SK-N-SH (cell line): ENCODE results near the gene TSC1. TPM values are rescaled to one million over a fixed set of nuclear protein-coding genes. Genes with fewer than 3 reads are reported as not detected.

Experiments used
- CTCF ChIA-PET: fragments of 300-600, 350-600 bp; formaldehyde crosslinking; extraction: SDS; loops from one replicate; lab custom pipeline; 2021; lab: Yijun Ruan, JAX
- POLR2A ChIA-PET: fragments of 350-600 bp; sonication (Branson Sonifier 250); formaldehyde crosslinking; extraction: SDS; loops from one replicate; lab custom pipeline; 2020; ENCODE audit warnings: antibody characterized with exemption, inconsistent platforms; lab: Yijun Ruan, JAX
- DNase-seq: peaks from one replicate; pipeline ENCODE4 v3.0.0; 2012
- H2AFZ ChIP-seq: fragments of 200-600 bp; sonication (generic); 2 replicates; pipeline ENCODE4 v1.8.1; 2016; ENCODE audit warnings: antibody characterized with exemption, mild to moderate bottlenecking, low read depth
- H3F3A ChIP-seq: fragments of 200-600 bp; sonication (generic); replicated peaks from 2 replicates; pipeline ENCODE3; 2016; ENCODE audit warnings: antibody characterized with exemption, mild to moderate bottlenecking; ENCODE audit not compliant: insufficient read depth
- H3K27ac ChIP-seq, 2 experiments: fragments of 200-500 bp in 1 of 2; fragments of 200-600 bp in 1 of 2; sonication (Bioruptor generic) in 1 of 2; sonication (generic), shearing (Covaris generic) in 1 of 2; 2 replicates each; pipeline versions ENCODE4 v1.5.1 to v1.6.1; 2014 to 2016; ENCODE audit warnings: low read depth in 2 of 2, inconsistent platforms in 1 of 2, low read length in 1 of 2, mild to moderate bottlenecking in 1 of 2, mixed read lengths in 1 of 2
- H3K27me3 ChIP-seq: fragments of 200-600 bp; sonication (generic), shearing (Covaris generic); 2 replicates; pipeline ENCODE4 v1.6.1; 2016; ENCODE audit warnings: mixed run types; ENCODE audit not compliant: insufficient read depth
- H3K36me3 ChIP-seq, 2 experiments: fragments of 200-500 bp in 1 of 2; fragments of 200-600 bp in 1 of 2; sonication (Bioruptor generic) in 1 of 2; sonication (generic) in 1 of 2; replicated peaks in 1 of 2; 2 replicates each; pipeline versions ENCODE3 to v1.5.1; 2014 to 2016; ENCODE audit warnings: low read length in 1 of 2, mild to moderate bottlenecking in 1 of 2; ENCODE audit not compliant: insufficient read depth in 2 of 2, control insufficient read depth in 1 of 2
- H3K4me1 ChIP-seq, 2 experiments: fragments of 200-500 bp in 1 of 2; fragments of 200-600 bp in 1 of 2; sonication (Bioruptor generic) in 1 of 2; sonication (generic), shearing (Covaris generic) in 1 of 2; 2 replicates each; pipeline versions ENCODE4 v1.5.1 to v1.6.1; 2014 to 2016; ENCODE audit warnings: low read depth in 1 of 2, low read length in 1 of 2, mixed run types in 1 of 2; ENCODE audit not compliant: insufficient read depth in 2 of 2, control insufficient read depth in 1 of 2
- H3K4me2 ChIP-seq: fragments of 200-600 bp; sonication (generic), shearing (Covaris generic); 2 replicates; pipeline ENCODE4 v1.6.1; 2017; ENCODE audit warnings: mixed run types
- H3K4me3 ChIP-seq, 2 experiments: fragments of 200-500 bp in 1 of 2; fragments of 200-600 bp in 1 of 2; sonication (Bioruptor generic) in 1 of 2; sonication (generic), shearing (Covaris generic) in 1 of 2; 2 replicates each; pipeline versions ENCODE4 v1.5.1 to v1.8.1; 2014 to 2016; ENCODE audit warnings: low read depth in 2 of 2, inconsistent platforms in 1 of 2, low read length in 1 of 2, mild to moderate bottlenecking in 1 of 2, mixed read lengths in 1 of 2, moderate library complexity in 1 of 2
- H3K79me2 ChIP-seq: fragments of 200-600 bp; sonication (generic); 2 replicates; pipeline ENCODE4 v1.8.1; 2017; ENCODE audit warnings: mild to moderate bottlenecking; ENCODE audit not compliant: insufficient read depth
- H3K9ac ChIP-seq: fragments of 200-600 bp; sonication (generic); 2 replicates; pipeline ENCODE4 v1.6.1; 2017; ENCODE audit warnings: mixed run types
- H3K9me2 ChIP-seq: fragments of 200-600 bp; sonication (generic); 2 replicates; pipeline ENCODE4 v1.6.1; 2017; ENCODE audit warnings: mixed run types
- H3K9me3 ChIP-seq: fragments of 200-600 bp; sonication (generic); 2 replicates; pipeline ENCODE4 v1.6.1; 2017; ENCODE audit warnings: mixed run types, mild to moderate bottlenecking, moderate library complexity
- H4K20me1 ChIP-seq: fragments of 200-600 bp; sonication (generic); 2 replicates; pipeline ENCODE4 v1.6.1; 2017; ENCODE audit warnings: mild to moderate bottlenecking, mixed run types; ENCODE audit not compliant: insufficient read depth
- CHD2 ChIP-seq: fragments of 150-350 bp; IDR thresholded peaks from 2 replicates; pipeline ENCODE4 v1.6.1; 2018; ENCODE audit warnings: low read length; ENCODE audit not compliant: partially characterized antibody
- CTCF ChIP-seq: fragments of 200-600 bp; sonication (generic); IDR thresholded peaks from 2 replicates; pipeline ENCODE4 v1.6.1; 2017; ENCODE audit warnings: antibody characterized with exemption, mild to moderate bottlenecking, moderate library complexity
- MAX ChIP-seq: IDR thresholded peaks from 2 replicates; pipeline ENCODE4 v1.4.0; 2012; ENCODE audit warnings: low read depth
- MEF2A ChIP-seq: IDR thresholded peaks from 2 replicates; pipeline ENCODE4 v1.4.0; 2012; ENCODE audit warnings: low read depth, borderline replicate concordance
- MXI1 ChIP-seq: IDR thresholded peaks from 2 replicates; pipeline ENCODE4 v1.6.1; 2012; ENCODE audit warnings: mild to moderate bottlenecking, low read depth, low read length, improper control_type of control experiment
- NRF1 ChIP-seq: IDR thresholded peaks from 2 replicates; pipeline ENCODE4 v1.6.1; 2012; ENCODE audit warnings: low read depth, mild to moderate bottlenecking, low read length
- RCOR1 ChIP-seq: fragments of 150-350 bp; IDR thresholded peaks from 2 replicates; pipeline ENCODE4 v1.6.1; 2017; ENCODE audit warnings: antibody characterized with exemption, low read length
- REST ChIP-seq: IDR thresholded peaks from 2 replicates; pipeline ENCODE4 v1.6.1; 2012; ENCODE audit warnings: mild to moderate bottlenecking, low read depth, low read length, moderate library complexity
- SIN3A ChIP-seq: IDR thresholded peaks from 2 replicates; pipeline ENCODE4 v1.6.1; 2012; ENCODE audit warnings: low read depth, mild to moderate bottlenecking, low read length, moderate library complexity, borderline replicate concordance
- TAF1 ChIP-seq: IDR thresholded peaks from 2 replicates; pipeline ENCODE4 v1.6.1; 2012; ENCODE audit warnings: low read depth, mild to moderate bottlenecking, low read length, moderate library complexity, borderline replicate concordance
- TCF12 ChIP-seq: IDR thresholded peaks from 2 replicates; pipeline ENCODE4 v1.4.0; 2012
- TEAD4 ChIP-seq: IDR thresholded peaks from 2 replicates; pipeline ENCODE4 v1.4.0; 2012; ENCODE audit warnings: mild to moderate bottlenecking, borderline replicate concordance; ENCODE audit not compliant: insufficient read depth
- USF2 ChIP-seq: fragments of 150-350 bp; IDR thresholded peaks from 2 replicates; pipeline ENCODE4 v1.6.1; 2017; ENCODE audit warnings: antibody characterized with exemption, low read length, low read depth, borderline replicate concordance
- WGBS: methylation state at CpG from one replicate; pipeline ENCODE4 v1.1.6; 2017; ENCODE audit warnings: low lambda C conversion rate; 5-methylcytosine and 5-hydroxymethylcytosine counted together
- polyA plus RNA-seq, 3 experiments: library from polyadenylated mRNA; depleted of rRNA; stranded (reverse); fragments of >200 nt; gene quantifications; 2 replicates each; pipeline ENCODE4 v1.2.3, GENCODE V29; 2012

Gene TSC1
- polyA plus RNA-seq, 1 of the 3 experiments (the other 2 are of a cell fraction), result 18.3 TPM

GRCh38 chr9:132877824-132878694 lies 66.4 kb downstream of the TSC1 start, which contains the start of gene AK8:
Gene AK8, minus strand, starts transcription at chr9:132878284. Its CDS starts 29 bp downstream, at chr9:132878255.
- 2% methylated on average over 26 of the region's 89 CpGs for WGBS
- H3K27ac ChIP-seq, result peak within 1 kb of the TSS; percentile 81 to 86
- peak within 1 kb of the TSS; percentile 100 for H3K9ac ChIP-seq
- H2AFZ ChIP-seq, result peak within 1 kb of the TSS; percentile 98
- H4K20me1 ChIP-seq, result no peaks in the 10 kb centered on the region
- POLR2A ChIA-PET, result interaction anchor here (0.6 to 1.4 kb wide), 2 partner anchors 29 to 74 kb away, joined by 3 to 4 read pairs; no protein-coding TSS in a partner anchor
- CTCF ChIA-PET, result interaction anchor here (0.8 to 2.8 kb wide), 7 partner anchors 8 to 100 kb away, joined by 3 to 19 read pairs (median 3); no protein-coding TSS in a partner anchor
- peak; percentile 98 for DNase-seq
- H3K4me2 ChIP-seq, result peak within 1 kb of the TSS; percentile 100
- peaks cover 0 to 7% of the 10 kb centered on the region in 2 experiments; a peak in 1 of 4 replicates for H3K4me1 ChIP-seq
- no peaks in the 10 kb centered on the region; the same call in 1 of the 2 replicates for H3K79me2 ChIP-seq
- H3K9me3 ChIP-seq, result no peaks in the 10 kb centered on the region
- H3K27me3 ChIP-seq, result no peaks in the 10 kb centered on the region
- no peaks in the 10 kb centered on the region for H3K9me2 ChIP-seq
- no peaks in the 10 kb centered on the region for H3F3A ChIP-seq
- no peaks in the 10 kb centered on the region for H3K36me3 ChIP-seq
- peak within 1 kb of the TSS; percentile 98 for H3K4me3 ChIP-seq
- no peak for TF ChIP-seq RCOR1
- TF ChIP-seq CHD2, result peak; percentile 24
- peak; percentile 84 for TF ChIP-seq MXI1
- peak; percentile 8; the same call in 1 of the 2 replicates for TF ChIP-seq REST
- peak; percentile 28; the same call in 1 of the 2 replicates for TF ChIP-seq TAF1
- peak; percentile 89; the same call in 1 of the 2 replicates for TF ChIP-seq SIN3A
- TF ChIP-seq NRF1, result no peak
- peak; percentile 38; the same call in 1 of the 2 replicates for TF ChIP-seq MAX
- TF ChIP-seq TEAD4, result no peak

- peaks cover 0 to 7% of the 10 kb centered on the region in 2 experiments; a peak in 1 of 4 replicates for H3K4me1 ChIP-seq
- POLR2A ChIA-PET, result interaction anchor here (0.6 kb wide), 1 partner anchor 28 kb away, joined by 3 read pairs; no protein-coding TSS in a partner anchor
- no peak for TF ChIP-seq USF2
- no peak for TF ChIP-seq CTCF
- no peak for TF ChIP-seq MEF2A
- no peak for TF ChIP-seq TCF12
- TF ChIP-seq TAF1, result no peak
- no peak for TF ChIP-seq MXI1
- no peak for TF ChIP-seq SIN3A
- no peak for TF ChIP-seq CHD2
These were observed 67.0 kb downstream of the TSC1 start for GRCh38 chr9:132877458-132877823.

More at GRCh38 chr9:132877458-132877823, 67.0 kb downstream of the TSC1 start:
- Histone ChIP-seq H3K9me3 (no peaks in the 10 kb centered on the region), H3K27me3 (no peaks in the 10 kb centered on the region), H3K36me3 (no peaks in the 10 kb centered on the region), H3K4me3 (peak overlapping the region; percentile 98), H4K20me1 (no peaks in the 10 kb centered on the region), H3K9me2 (no peaks in the 10 kb centered on the region), H3K4me2 (peak overlapping the region; percentile 100), H3F3A (no peaks in the 10 kb centered on the region), H3K27ac (no peak overlapping the region), H2AFZ (peak overlapping the region; percentile 98; the same call in 1 of the 2 replicates), H3K9ac (peak overlapping the region; percentile 100), H3K79me2 (no peaks in the 10 kb centered on the region; the same call in 1 of the 2 replicates)
- CTCF ChIA-PET, result interaction anchor here (0.8 to 1.5 kb wide), 5 partner anchors 8 to 101 kb away, joined by 3 to 5 read pairs (median 3); no protein-coding TSS in a partner anchor
- no peak for DNase-seq
- WGBS, result 54% methylated on average over 11 of the region's 14 CpGs
